GM23248 (cell line): ENCODE results near the gene PARD3B. TPM values are rescaled to one million over a fixed set of nuclear protein-coding genes. Genes with fewer than 3 reads are reported as not detected.
A peak's percentile ranks its signal among the peaks of the same experiment; 100 is the strongest.

Experiments
- DNase-seq: peaks from one replicate; pipeline ENCODE4 v3.0.0-alpha.2; 2015
- H2AFZ ChIP-seq: fragments of 200-600 bp; sonication (generic); 2 replicates; pipeline ENCODE4 v1.6.1; 2016; ENCODE audit warnings: antibody characterized with exemption
- H3F3A ChIP-seq: fragments of 200-600 bp; sonication (generic); 2 replicates; pipeline ENCODE4 v1.6.1; 2016; ENCODE audit warnings: mild to moderate bottlenecking, antibody characterized with exemption, mixed run types; ENCODE audit not compliant: insufficient read depth
- H3K27ac ChIP-seq: fragments of 200-600 bp; sonication (generic); 2 replicates; pipeline ENCODE4 v1.5.1; 2016; ENCODE audit warnings: mild to moderate bottlenecking
- H3K27me3 ChIP-seq: fragments of 200-600 bp; sonication (generic); replicated peaks from 2 replicates; pipeline ENCODE4 v1.6.1; 2016; ENCODE audit warnings: mild to moderate bottlenecking; ENCODE audit not compliant: insufficient read depth
- H3K36me3 ChIP-seq: fragments of 200-600 bp; sonication (generic); 2 replicates; pipeline ENCODE4 v1.6.1; 2016; ENCODE audit warnings: low read depth, mild to moderate bottlenecking
- H3K4me1 ChIP-seq: fragments of 200-600 bp; sonication (generic); 2 replicates; pipeline ENCODE4 v1.6.1; 2016; ENCODE audit warnings: mild to moderate bottlenecking; ENCODE audit not compliant: insufficient read depth
- H3K4me2 ChIP-seq: fragments of 200-600 bp; sonication (generic); one replicate; pipeline ENCODE4 v1.6.1; 2016; ENCODE audit warnings: mild to moderate bottlenecking; ENCODE audit not compliant: unreplicated experiment
- H3K4me3 ChIP-seq: fragments of 200-600 bp; sonication (generic); 2 replicates; pipeline ENCODE4 v1.5.1; 2016; ENCODE audit warnings: mild to moderate bottlenecking
- H3K79me2 ChIP-seq: fragments of 200-600 bp; sonication (generic); 2 replicates; pipeline ENCODE4 v1.6.1; 2016; ENCODE audit warnings: mild to moderate bottlenecking; ENCODE audit not compliant: insufficient read depth
- H3K9ac ChIP-seq: fragments of 200-600 bp; sonication (generic); 2 replicates; pipeline ENCODE4 v1.6.1; 2016; ENCODE audit warnings: mild to moderate bottlenecking
- H3K9me2 ChIP-seq: fragments of 200-600 bp; sonication (generic); 2 replicates; pipeline ENCODE4 v1.6.1; 2016; ENCODE audit warnings: mixed run types, mild to moderate bottlenecking, moderate library complexity; ENCODE audit not compliant: insufficient read depth
- H3K9me3 ChIP-seq: fragments of 200-600 bp; sonication (generic); one replicate; pipeline ENCODE4 v1.6.1; 2017; ENCODE audit warnings: low read depth
- H4K20me1 ChIP-seq: fragments of 200-600 bp; sonication (generic); 2 replicates; pipeline ENCODE4 v1.6.0; 2016; ENCODE audit not compliant: insufficient read depth
- EZH2 ChIP-seq: fragments of 200-600 bp; sonication (generic); IDR thresholded peaks from 2 replicates; pipeline ENCODE4 v1.6.1; 2018; ENCODE audit warnings: antibody characterized with exemption, mild to moderate bottlenecking; ENCODE audit not compliant: insufficient read depth, poor library complexity, severe bottlenecking
- EZH2phosphoT487 ChIP-seq: fragments of 200-600 bp; sonication (generic); IDR thresholded peaks from 2 replicates; pipeline ENCODE4 v1.6.1; 2018; ENCODE audit warnings: antibody characterized with exemption, moderate library complexity, mild to moderate bottlenecking, low read depth; ENCODE audit not compliant: insufficient read depth
- WGBS, 2 experiments: methylation state at CpG; one replicate each; pipeline ENCODE4 v1.1.6; 2015 to 2017; ENCODE audit warnings: low lambda C conversion rate in 2 of 2, low coverage in 1 of 2; ENCODE audit errors: missing lambda C conversion rate in 2 of 2; 5-methylcytosine and 5-hydroxymethylcytosine counted together
- in situ Hi-C: fragments of 300-500 bp; cut with MboI; formaldehyde crosslinking; loops from 2 replicates; pipeline ENCODE4 v1.15.0; 2020
- polyA plus RNA-seq: library from polyadenylated mRNA; unstranded; fragments of >200 nt; fragmentation: Nextera tagmentation; extraction: Ambion mirVana; gene quantifications from 2 replicates; pipeline ENCODE4 v1.2.1, GENCODE V29; 2016
- total RNA-seq: library from RNA; depleted of rRNA; stranded (reverse); fragments of >200 nt; shearing (Covaris generic); gene quantifications from 2 replicates; pipeline ENCODE4 v1.2.3, GENCODE V29; 2014

Gene PARD3B
- total and polyA plus RNA-seq, 2 experiments from 2014 or later: 2.5 to 6.9 TPM

DNA sequence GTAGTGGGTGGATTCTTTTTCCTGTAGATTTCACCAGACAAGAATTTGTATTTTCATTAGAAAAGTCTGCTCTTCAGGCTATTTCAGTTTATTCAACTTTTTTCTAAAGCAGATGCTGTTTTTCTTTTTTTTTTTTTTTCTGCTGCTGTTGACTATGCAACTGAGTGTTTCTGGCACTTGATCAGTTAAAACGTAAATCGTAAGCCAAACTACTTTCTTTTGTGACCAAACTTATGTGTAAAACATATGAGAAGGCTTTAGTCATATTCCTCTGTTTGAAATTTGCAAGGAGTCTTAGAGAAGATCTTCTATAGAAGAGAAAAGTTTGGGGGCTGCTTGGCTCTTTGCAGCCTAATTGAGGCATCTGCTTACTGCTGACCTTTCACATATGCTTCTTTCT lies 170.1 kb downstream of the PARD3B start:
- no peak for TF ChIP-seq EZH2
- no peak for TF ChIP-seq EZH2phosphoT487
- Histone ChIP-seq H3K27ac (no peak overlapping the region), H3K9ac (no peak overlapping the region), H3K79me2 (no peaks in the 10 kb centered on the region), H4K20me1 (no peaks in the 10 kb centered on the region), H3F3A (no peaks in the 10 kb centered on the region; the same call in 1 of the 2 replicates), H3K9me3 (no peaks in the 10 kb centered on the region), H3K4me3 (no peak overlapping the region), H3K27me3 (no peaks in the 10 kb centered on the region), H3K4me2 (no peak overlapping the region), H3K36me3 (no peaks in the 10 kb centered on the region), H3K9me2 (no peaks in the 10 kb centered on the region), H3K4me1 (0 out of 2 replicates have a peak, but pooled peaks cover 4% of the 10 kb centered on the region), H2AFZ (no peak overlapping the region)
- peak; percentile 23 for DNase-seq
- in situ Hi-C loops: no loop called here
- 33 to 35% methylated on average over 2 of the region's 2 CpGs for WGBS, 2 experiments

DNA sequence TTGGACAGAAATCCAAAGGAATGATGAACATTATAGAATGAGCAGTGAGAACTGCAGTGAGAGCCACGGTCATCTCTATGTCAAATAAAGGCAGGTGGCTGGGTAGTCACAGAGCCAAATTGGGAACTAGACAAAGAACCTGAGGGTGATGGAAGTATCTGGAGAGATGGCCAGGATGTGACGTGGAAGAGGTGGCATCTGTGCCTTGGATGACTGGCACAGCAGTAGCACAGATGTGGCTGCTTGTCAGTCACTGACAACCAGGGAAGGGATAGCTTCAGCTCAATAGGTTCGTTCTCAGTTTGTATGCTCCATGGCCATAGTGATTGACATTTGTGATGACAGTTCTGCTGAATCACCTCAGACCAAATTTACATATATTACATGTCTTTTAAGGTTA lies 172.3 kb downstream of the PARD3B start:
- H3K4me1 ChIP-seq: peaks cover 14% of the 10 kb centered on the region
- WGBS, 2 experiments: 86 to 96% methylated on average over 3 of the region's 3 CpGs
- no peaks in the 10 kb centered on the region for H3K36me3 ChIP-seq
- H3K79me2 ChIP-seq: no peaks in the 10 kb centered on the region
- H3F3A ChIP-seq: no peaks in the 10 kb centered on the region; the same call in 1 of the 2 replicates
- no peaks in the 10 kb centered on the region for H3K9me2 ChIP-seq
- H4K20me1 ChIP-seq: no peaks in the 10 kb centered on the region
- TF ChIP-seq EZH2 (no peak), EZH2phosphoT487 (no peak)
- no peaks in the 10 kb centered on the region for H3K9me3 ChIP-seq
- no peak overlapping the region for H3K4me3 ChIP-seq
- DNase-seq: no peak
- in situ Hi-C loops: no loop called here
- no peak overlapping the region for H3K27ac ChIP-seq
- no peak overlapping the region for H3K4me2 ChIP-seq
- H3K27me3 ChIP-seq: no peaks in the 10 kb centered on the region
- no peak overlapping the region for H3K9ac ChIP-seq
- H2AFZ ChIP-seq: no peak overlapping the region

DNA sequence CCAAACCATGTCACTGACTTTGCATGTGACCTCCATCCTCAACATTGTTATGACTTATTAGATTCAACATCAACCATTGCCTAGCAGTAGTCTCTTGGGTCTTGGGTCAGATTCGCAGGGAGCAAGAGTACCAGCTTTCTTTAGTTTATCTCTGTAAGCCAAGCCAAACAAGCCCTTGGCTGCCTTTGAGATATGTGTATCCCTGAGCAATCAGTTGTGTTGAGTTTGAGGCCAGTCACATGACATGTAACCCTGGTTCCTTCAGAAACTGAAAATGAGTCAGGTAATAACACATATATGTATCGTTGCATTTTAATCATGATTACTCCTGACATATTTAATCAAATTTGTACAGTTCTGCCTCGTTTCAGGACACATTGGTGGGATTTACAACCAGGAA lies 173.3 kb downstream of the PARD3B start:
- H3K27ac ChIP-seq: no peak overlapping the region
- no peak overlapping the region for H3K4me2 ChIP-seq
- no peaks in the 10 kb centered on the region; the same call in 1 of the 2 replicates for H3K9me2 ChIP-seq
- H3K36me3 ChIP-seq: no peaks in the 10 kb centered on the region
- in situ Hi-C loops: no loop called here
- no peak overlapping the region for H3K9ac ChIP-seq
- peaks cover 19% of the 10 kb centered on the region for H3K4me1 ChIP-seq
- WGBS, 2 experiments: 84 to 90% methylated on average over 3 of the region's 3 CpGs
- DNase-seq: no peak
- no peaks in the 10 kb centered on the region for H3K79me2 ChIP-seq
- no peak overlapping the region for H2AFZ ChIP-seq
- no peaks in the 10 kb centered on the region; the same call in 1 of the 2 replicates for H3F3A ChIP-seq
- no peaks in the 10 kb centered on the region for H3K27me3 ChIP-seq
- H4K20me1 ChIP-seq: no peaks in the 10 kb centered on the region
- TF ChIP-seq EZH2 (no peak), EZH2phosphoT487 (no peak)
- no peak overlapping the region for H3K4me3 ChIP-seq
- H3K9me3 ChIP-seq: no peaks in the 10 kb centered on the region

DNA sequence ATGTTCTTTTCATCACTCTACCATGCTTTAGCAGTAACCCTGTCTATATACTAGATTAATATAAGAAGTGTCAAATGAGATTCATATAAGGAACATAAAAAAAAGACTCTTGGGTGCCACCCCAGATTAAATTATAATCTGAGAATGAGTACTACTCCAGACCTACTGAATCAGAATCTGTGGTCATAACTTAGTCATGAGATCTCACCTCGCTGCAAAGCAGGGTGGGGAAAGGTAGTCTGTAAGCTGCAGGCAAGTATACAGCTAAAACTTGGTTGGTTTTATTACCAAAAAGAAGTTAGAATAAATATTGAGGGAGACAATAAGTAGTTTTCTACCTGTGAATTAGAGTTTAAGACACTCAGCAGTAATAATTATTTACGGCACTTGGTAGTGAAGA lies 175.6 kb downstream of the PARD3B start:
- in situ Hi-C loops: no loop called here
- 90 to 93% methylated on average over 2 of the region's 2 CpGs for WGBS, 2 experiments

More for the DNA sequence above, 175.6 kb downstream of the PARD3B start:
- H3K9me2 ChIP-seq: no peaks in the 10 kb centered on the region; the same call in 1 of the 2 replicates
- TF ChIP-seq EZH2phosphoT487 (no peak), EZH2 (no peak)
- H3F3A ChIP-seq: no peaks in the 10 kb centered on the region
- H3K9ac ChIP-seq: no peak overlapping the region
- H3K4me2 ChIP-seq: no peak overlapping the region
- H3K27me3 ChIP-seq: no peaks in the 10 kb centered on the region
- no peak overlapping the region for H3K27ac ChIP-seq
- H4K20me1 ChIP-seq: no peaks in the 10 kb centered on the region
- no peak overlapping the region for H3K4me3 ChIP-seq
- H3K36me3 ChIP-seq: no peaks in the 10 kb centered on the region
- H2AFZ ChIP-seq: no peak overlapping the region
- no peaks in the 10 kb centered on the region for H3K9me3 ChIP-seq
- no peak for DNase-seq
- peaks cover 15% of the 10 kb centered on the region for H3K4me1 ChIP-seq
- no peaks in the 10 kb centered on the region for H3K79me2 ChIP-seq
